Spleen (tissue), 11 donors: ENCODE data around the gene AQP5. TPM values are rescaled to one million over a fixed set of nuclear protein-coding genes. Genes with fewer than 3 reads are reported as not detected.
A peak's percentile ranks its signal among the peaks of the same experiment; 100 is the strongest.

Experiments used
- DNase-seq: peaks from one replicate; pipeline ENCODE4 v3.0.0-alpha.2; 2020
- H3K27ac ChIP-seq, 8 donors: fragments of 200-600 bp; sonication (generic) in 7 of 8; 1 replicate in 4 of 8; 2 replicates in 4 of 8; pipeline versions ENCODE4 v1.5.0 to v1.8.0; 2016 to 2021; ENCODE audit warnings: inconsistent platforms in 4 of 8, mild to moderate bottlenecking in 4 of 8, moderate library complexity in 1 of 8
- H3K27me3 ChIP-seq, 7 donors: fragments of 200-600 bp; sonication (generic) in 6 of 7; replicated peaks in 1 of 7; 1 replicate in 4 of 7; 2 replicates in 3 of 7; pipeline versions ENCODE4 v1.5.0 to v1.8.0; 2016 to 2021; ENCODE audit warnings: inconsistent platforms in 3 of 7, mild to moderate bottlenecking in 1 of 7
- H3K36me3 ChIP-seq, 6 donors: fragments of 200-600 bp; sonication (generic) in 5 of 6; 1 replicate in 4 of 6; 2 replicates in 2 of 6; pipeline versions ENCODE4 v1.5.0 to v1.8.0; 2016 to 2021; ENCODE audit warnings: inconsistent platforms in 2 of 6
- H3K4me1 ChIP-seq, 6 donors: fragments of 200-600 bp; sonication (generic) in 5 of 6; 1 replicate in 3 of 6; 2 replicates in 3 of 6; pipeline versions ENCODE4 v1.5.0 to v1.8.0; 2016 to 2021; ENCODE audit warnings: inconsistent platforms in 3 of 6
- H3K4me3 ChIP-seq, 8 donors: fragments of 200-600 bp; sonication (generic) in 7 of 8; 1 replicate in 4 of 8; 2 replicates in 4 of 8; pipeline versions ENCODE4 v1.5.0 to v1.8.0; 2016 to 2021; ENCODE audit warnings: inconsistent platforms in 4 of 8, mild to moderate bottlenecking in 4 of 8, moderate library complexity in 2 of 8
- H3K9me3 ChIP-seq, 8 donors: fragments of 200-600 bp; sonication (generic) in 7 of 8; 1 replicate in 4 of 8; 2 replicates in 4 of 8; pipeline versions ENCODE4 v1.5.0 to v1.8.0; 2016 to 2021; ENCODE audit warnings: inconsistent platforms in 4 of 8
- POLR2A ChIP-seq, 3 donors: fragments of 450-650 bp; IDR thresholded peaks; one replicate each; pipeline ENCODE4 v1.5.1; 2017; ENCODE audit warnings: antibody characterized with exemption in 3 of 3, mild to moderate bottlenecking in 1 of 3
- POLR2AphosphoS5 ChIP-seq, 3 donors: sonication (generic); formaldehyde crosslinking; IDR thresholded peaks; one replicate each; pipeline ENCODE4 v1.5.1; 2017; ENCODE audit warnings: antibody characterized with exemption in 3 of 3
- WGBS, 5 donors: extraction: QIAGEN DNeasy Blood & Tissue Kit in 3 of 5; methylation state at CpG; one replicate each; pipeline versions ENCODE4 v1.1.5 to v1.1.7; 2013 to 2018; 5-methylcytosine and 5-hydroxymethylcytosine counted together
- intact Hi-C: fragments of 100-400 bp; cut with DNase I; formaldehyde crosslinking; loops from one replicate; pipeline ENCODE4 v1.15.0; 2023; ENCODE audit warnings: low total_unique reads
- polyA plus RNA-seq, 3 donors: library from polyadenylated mRNA; stranded (reverse); fragments of 200-250 nt; gene quantifications; one replicate each; pipeline ENCODE4 v1.2.1, GENCODE V29; 2013
- total RNA-seq, 7 donors: library from RNA; depleted of rRNA in 3 of 7; stranded (reverse); fragments of >200 nt in 3 of 7; fragmentation: NEBNext Ultra II Directional in 4 of 7; extraction: Animal tissue kit (Norgen Biotek cat#: 25700) in 4 of 7; gene quantifications; one replicate each; pipeline versions ENCODE4 v1.1.0 to v1.2.1, GENCODE V29; 2016 to 2021
- TF ChIP-seq, protein P1 (sequence below), 11 experiments: fragments of 200-600 bp in 7 of 11; fragments of 450-650 bp in 4 of 11; sonication (generic) in 4 of 11; IDR thresholded peaks in 8 of 11; conservative IDR thresholded peaks in 3 of 11; 1 replicate in 7 of 11; 2 replicates in 4 of 11; pipeline versions ENCODE4 v1.4.0 to v1.8.0; 2016 to 2021; ENCODE audit warnings: antibody characterized with exemption in 11 of 11, inconsistent platforms in 4 of 11, mild to moderate bottlenecking in 1 of 11
- donor health status: healthy with polysubstance abuse.
- donor health status: DM: no; HTN: no; CAD: no; lungs with moderate emphysema.
- donor health status: DM: no; HTN: no; CAD: no.
- donor health status: Bipolar disorder and iron deficiency.
- donor health status: healthy.
- donor health status: DM: no; HTN: no; CAD: no.
- donor health status: DM: yes; HTN: yes; CAD: no.

AQP5 gene
- total and polyA plus RNA-seq, 10 donors: 0.05 to 0.46 (median 0.30) TPM; not detected in 5

- TF ChIP-seq, protein P1, sequence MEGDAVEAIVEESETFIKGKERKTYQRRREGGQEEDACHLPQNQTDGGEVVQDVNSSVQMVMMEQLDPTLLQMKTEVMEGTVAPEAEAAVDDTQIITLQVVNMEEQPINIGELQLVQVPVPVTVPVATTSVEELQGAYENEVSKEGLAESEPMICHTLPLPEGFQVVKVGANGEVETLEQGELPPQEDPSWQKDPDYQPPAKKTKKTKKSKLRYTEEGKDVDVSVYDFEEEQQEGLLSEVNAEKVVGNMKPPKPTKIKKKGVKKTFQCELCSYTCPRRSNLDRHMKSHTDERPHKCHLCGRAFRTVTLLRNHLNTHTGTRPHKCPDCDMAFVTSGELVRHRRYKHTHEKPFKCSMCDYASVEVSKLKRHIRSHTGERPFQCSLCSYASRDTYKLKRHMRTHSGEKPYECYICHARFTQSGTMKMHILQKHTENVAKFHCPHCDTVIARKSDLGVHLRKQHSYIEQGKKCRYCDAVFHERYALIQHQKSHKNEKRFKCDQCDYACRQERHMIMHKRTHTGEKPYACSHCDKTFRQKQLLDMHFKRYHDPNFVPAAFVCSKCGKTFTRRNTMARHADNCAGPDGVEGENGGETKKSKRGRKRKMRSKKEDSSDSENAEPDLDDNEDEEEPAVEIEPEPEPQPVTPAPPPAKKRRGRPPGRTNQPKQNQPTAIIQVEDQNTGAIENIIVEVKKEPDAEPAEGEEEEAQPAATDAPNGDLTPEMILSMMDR (IDR thresholded peaks at IDR 0.05 in 8 of 11, conservative IDR thresholded peaks at IDR 0.05 in 3 of 11): no peak
- no peak for TF ChIP-seq POLR2AphosphoS5 (IDR thresholded peaks at IDR 0.05)
- TF ChIP-seq POLR2A (IDR thresholded peaks at IDR 0.05): no peak
- peak; percentile 31 for DNase-seq
- intact Hi-C loops: no loop called here
- Histone ChIP-seq H3K36me3 (no peaks in the 10 kb centered on the region), H3K4me3 (no peak overlapping the region), H3K27me3 (peaks cover 0 to 34% (median 0%) of the 10 kb centered on the region in 7 donors), H3K9me3 (no peaks in the 10 kb centered on the region), H3K27ac (no peak overlapping the region), H3K4me1 (peaks cover 5 to 47% (median 16%) of the 10 kb centered on the region in 6 donors)
- WGBS, 5 donors: 73 to 87% (median 79%) methylated on average over 7 of the region's 7 CpGs
Measured at GRCh38 chr12:49947593-49948226, 14.0 kb upstream of the AQP5 start.

- TF ChIP-seq POLR2A (IDR thresholded peaks at IDR 0.05): no peak
- TF ChIP-seq POLR2AphosphoS5 (IDR thresholded peaks at IDR 0.05): no peak
- TF ChIP-seq, protein P1 (IDR thresholded peaks at IDR 0.05 in 8 of 11, conservative IDR thresholded peaks at IDR 0.05 in 3 of 11): no peak
- Histone ChIP-seq H3K27me3 (peaks cover 0 to 49% (median 0%) of the 10 kb centered on the region in 7 donors), H3K4me1 (peaks cover 5 to 44% (median 15%) of the 10 kb centered on the region in 6 donors), H3K27ac (no peak overlapping the region), H3K9me3 (no peaks in the 10 kb centered on the region), H3K36me3 (no peaks in the 10 kb centered on the region), H3K4me3 (no peak overlapping the region)
- WGBS, 5 donors: 77 to 89% (median 79%) methylated on average over 12 to 13 of the region's 13 CpGs
- DNase-seq: peak; percentile 57
- intact Hi-C loops: no loop called here
Measured at GRCh38 chr12:49948866-49949845, 12.5 kb upstream of the AQP5 start.

GRCh38 chr12:49949866-49950265 lies 11.8 kb upstream of the AQP5 start:
- 83 to 98% (median 91%) methylated on average over 3 of the region's 3 CpGs for WGBS, 5 donors
- Histone ChIP-seq H3K27ac (no peak overlapping the region), H3K4me1 (peaks cover 5 to 38% (median 15%) of the 10 kb centered on the region in 6 donors), H3K4me3 (no peak overlapping the region), H3K27me3 (peaks cover 0 to 56% (median 6%) of the 10 kb centered on the region in 7 donors), H3K36me3 (no peaks in the 10 kb centered on the region), H3K9me3 (no peaks in the 10 kb centered on the region)
- TF ChIP-seq POLR2A (IDR thresholded peaks at IDR 0.05) (no peak), POLR2AphosphoS5 (IDR thresholded peaks at IDR 0.05) (no peak)
- TF ChIP-seq, protein P1 (IDR thresholded peaks at IDR 0.05 in 8 of 11, conservative IDR thresholded peaks at IDR 0.05 in 3 of 11): no peak
- intact Hi-C loops: no loop called here
- peak; percentile 27 for DNase-seq
